GM18498 (cell line): ENCODE data around the gene SNX11.

Experiments
- ATAC-seq: cut with Tn5 transposase; IDR thresholded peaks from one replicate; pipeline ENCODE4 v1.9.1; 2021; ENCODE audit warnings: mild to moderate bottlenecking, moderate library complexity; ENCODE audit not compliant: unreplicated experiment

SNX11 gene

GRCh38 chr17:48131216-48131824 lies 23.8 kb downstream of the SNX11 start:
- ATAC-seq = no peak

DNA sequence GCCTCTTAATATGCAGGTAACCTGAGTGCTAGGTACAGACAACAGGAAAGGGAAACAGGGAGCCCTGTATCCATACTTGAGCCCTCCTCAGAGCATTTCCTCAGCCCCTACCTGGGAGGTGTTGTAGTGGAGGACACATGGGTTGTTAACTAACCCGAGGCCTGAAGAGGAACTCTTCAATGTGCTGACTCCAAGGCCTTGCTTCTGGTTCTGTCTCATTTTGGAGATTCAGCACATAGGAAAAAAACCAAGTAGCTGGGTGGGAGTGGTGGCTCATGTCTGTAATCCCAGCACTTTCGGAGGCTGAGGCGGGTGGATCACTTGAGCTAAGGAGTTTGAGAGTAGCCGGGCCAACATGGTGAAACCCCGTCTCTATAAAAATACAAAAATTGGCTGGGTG lies 24.8 kb downstream of the SNX11 start:
- no peak for ATAC-seq

GRCh38 chr17:48134912-48135480 lies 27.4 kb downstream of the SNX11 start:
- no peak for ATAC-seq

GRCh38 chr17:48137656-48138055 lies 30.1 kb downstream of the SNX11 start:
- no peak for ATAC-seq

DNA sequence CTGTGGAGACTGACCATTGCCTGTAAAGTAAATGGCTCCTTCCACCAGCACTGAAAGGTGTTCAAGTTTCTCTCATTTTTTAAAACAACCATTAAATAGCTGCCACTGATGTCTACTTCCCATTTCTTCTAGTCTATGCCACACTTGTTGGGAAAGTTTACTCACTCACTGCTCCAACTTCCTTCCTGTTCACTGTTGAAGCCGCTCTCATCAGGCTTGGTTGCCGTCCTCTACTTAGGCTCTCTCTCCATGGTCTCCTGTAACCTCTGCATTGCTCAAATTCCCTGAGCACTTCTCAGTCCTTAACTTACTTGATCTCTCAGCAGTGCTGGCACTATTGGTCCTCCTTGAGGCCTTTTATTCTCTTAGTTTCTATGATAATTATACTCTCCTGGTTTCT lies 32.4 kb downstream of the SNX11 start:
- ATAC-seq = no peak

- no peak for ATAC-seq
Measured at GRCh38 chr17:48143629-48144028, 36.1 kb downstream of the SNX11 start.

DNA sequence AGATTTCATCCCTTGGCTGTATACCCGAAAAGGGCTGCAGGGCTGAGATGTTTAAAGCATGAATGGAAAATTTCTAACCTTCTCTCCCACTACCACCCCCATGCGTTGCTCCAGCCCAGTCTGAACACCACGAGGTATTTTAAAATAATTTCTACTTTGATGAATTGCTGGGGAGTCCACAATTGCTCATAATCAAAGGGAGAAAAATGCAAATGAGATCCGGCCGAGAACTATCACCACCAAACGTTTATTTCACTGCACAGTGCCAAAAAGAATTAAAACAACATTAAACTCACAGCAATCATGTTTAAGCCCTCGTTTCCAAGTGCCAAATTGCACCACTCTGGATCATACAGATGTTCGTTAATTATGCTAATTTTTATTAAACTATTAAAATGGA lies 36.7 kb downstream of the SNX11 start:
- ATAC-seq = no peak

DNA sequence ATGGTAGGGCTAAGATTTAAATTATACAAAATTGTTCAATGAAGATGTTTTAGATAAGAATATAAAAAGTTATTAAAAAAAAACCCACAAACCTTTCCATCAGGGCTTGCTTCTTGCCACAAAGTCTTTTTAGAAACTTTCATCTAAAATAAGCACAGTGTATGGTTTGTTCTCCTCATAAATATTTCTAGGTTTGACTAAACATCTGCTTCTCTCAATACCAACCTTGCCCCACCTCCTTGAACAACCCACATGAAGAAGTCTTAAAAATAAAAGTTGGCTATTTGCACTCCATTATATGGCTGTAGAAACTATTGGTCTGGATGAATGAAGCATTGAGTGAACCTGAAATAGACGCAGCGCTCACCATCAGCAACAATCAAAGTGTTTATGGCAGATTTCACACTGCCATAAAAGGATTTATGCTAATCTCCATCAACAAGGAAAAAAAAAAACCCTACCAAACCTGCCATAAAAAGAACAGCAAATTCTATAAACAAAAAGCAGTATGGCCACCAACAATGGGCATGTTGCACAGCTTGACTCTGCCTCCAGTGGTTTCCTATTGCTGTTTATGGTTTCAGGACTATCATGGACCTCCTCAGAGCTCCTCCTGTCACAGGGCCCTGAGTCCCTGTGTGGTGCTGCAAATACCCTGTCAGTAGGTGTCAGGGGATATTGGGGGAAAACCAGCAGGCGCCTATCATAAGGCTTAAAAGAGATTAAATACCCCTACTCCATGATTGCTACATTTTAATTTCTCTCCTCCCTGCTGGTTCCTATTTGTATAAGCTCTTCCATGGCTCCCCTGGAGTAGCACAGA lies 37.6 kb downstream of the SNX11 start:
- ATAC-seq = no peak

- ATAC-seq = no peak
Measured at GRCh38 chr17:48148029-48148770, 40.6 kb downstream of the SNX11 start.

GRCh38 chr17:48148854-48149786 lies 41.6 kb downstream of the SNX11 start:
- ATAC-seq = no peak

GRCh38 chr17:48149787-48150463 lies 42.4 kb downstream of the SNX11 start:
- ATAC-seq = no peak

DNA sequence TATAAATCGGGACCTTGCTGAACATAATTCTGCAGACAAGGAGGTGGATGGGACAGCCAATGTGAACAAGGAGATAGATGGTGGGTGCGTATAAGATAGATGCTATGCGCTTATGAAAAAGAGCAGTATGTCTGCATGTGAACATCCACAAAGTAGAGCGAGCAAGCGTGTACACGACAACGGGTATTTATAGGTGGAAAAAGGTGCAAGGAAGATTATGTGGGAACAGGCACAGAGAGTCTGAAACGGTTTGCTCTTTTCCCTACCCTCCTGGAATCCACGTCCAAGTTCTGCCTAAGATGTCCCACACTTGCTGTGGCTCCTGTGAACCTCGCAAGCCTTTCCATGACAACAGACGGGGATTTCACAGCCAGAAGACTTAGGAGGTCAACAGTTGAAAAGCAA lies 43.0 kb downstream of the SNX11 start:
- ATAC-seq = no peak

DNA sequence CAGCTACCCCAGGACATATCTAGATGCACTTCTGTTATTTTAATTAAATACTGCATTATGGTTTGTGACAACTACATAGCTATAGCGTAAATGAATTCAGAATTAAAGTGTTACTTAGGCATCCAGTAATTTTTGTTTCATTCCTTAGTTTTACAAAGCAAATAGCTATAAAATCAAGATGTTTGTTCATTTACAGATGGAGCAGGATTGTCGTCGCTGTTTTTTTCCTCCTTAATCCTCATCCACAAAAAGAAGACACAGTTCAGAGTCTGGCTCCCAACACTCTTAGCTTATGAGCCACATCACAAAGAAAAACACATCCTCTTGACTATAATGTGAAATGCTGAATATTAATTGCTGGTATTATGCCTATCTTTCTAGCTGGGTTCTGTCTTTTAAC lies 43.7 kb downstream of the SNX11 start:
- no peak for ATAC-seq

DNA sequence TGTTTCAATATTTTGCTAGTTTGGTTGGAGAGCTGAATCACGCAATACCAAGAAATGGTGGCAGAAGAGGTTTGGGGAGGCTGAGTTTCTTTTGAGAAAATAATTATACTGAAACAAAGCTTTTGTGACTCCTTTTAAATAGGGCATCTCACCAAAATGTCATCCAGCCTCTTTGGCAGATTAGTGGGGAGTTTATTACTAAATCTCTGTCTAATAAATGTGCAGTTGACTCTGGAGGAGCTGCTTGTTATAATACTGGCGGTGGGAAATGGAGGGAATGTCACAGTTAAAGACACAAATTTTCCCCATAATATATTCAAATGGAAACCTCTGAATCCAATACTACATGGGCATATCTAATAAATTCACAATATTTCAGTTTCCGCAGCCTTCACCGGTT lies 44.7 kb downstream of the SNX11 start:
- no peak for ATAC-seq

DNA sequence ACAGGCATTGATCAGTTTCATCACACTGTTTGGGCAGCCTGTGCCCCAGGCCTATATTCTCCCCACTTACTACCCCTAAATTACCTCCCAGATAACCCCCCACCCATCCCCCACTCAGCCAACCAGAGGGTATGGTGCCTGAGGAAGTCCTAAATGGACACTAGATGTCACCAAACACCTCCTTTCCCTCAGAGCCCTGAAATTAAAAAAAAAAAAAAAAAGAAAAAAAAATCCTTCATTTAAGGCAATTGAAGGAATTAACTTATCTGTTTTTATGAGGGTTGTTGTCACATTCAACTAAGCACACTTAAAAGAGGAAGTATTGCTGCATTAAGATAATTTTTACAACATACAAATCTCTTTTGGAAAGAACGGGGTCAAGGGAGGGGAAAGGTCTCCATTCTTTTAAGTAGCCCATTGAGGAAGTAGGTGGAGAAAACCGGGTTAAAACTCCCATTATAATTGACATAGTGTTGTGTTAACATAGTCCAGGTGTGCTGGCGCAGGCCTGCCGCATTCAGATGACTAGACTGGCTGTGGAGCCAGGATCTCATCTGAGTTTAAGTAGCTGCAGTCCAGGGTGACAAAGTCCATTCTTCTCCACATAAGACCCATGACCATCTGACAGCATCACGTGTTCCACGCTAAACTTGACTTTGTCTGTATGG lies 46.3 kb downstream of the SNX11 start:
- no peak for ATAC-seq

GRCh38 chr17:48155889-48156611 lies 48.5 kb downstream of the SNX11 start:
- no peak for ATAC-seq

GRCh38 chr17:48159232-48159631 lies 51.7 kb downstream of the SNX11 start:
- ATAC-seq = no peak

DNA sequence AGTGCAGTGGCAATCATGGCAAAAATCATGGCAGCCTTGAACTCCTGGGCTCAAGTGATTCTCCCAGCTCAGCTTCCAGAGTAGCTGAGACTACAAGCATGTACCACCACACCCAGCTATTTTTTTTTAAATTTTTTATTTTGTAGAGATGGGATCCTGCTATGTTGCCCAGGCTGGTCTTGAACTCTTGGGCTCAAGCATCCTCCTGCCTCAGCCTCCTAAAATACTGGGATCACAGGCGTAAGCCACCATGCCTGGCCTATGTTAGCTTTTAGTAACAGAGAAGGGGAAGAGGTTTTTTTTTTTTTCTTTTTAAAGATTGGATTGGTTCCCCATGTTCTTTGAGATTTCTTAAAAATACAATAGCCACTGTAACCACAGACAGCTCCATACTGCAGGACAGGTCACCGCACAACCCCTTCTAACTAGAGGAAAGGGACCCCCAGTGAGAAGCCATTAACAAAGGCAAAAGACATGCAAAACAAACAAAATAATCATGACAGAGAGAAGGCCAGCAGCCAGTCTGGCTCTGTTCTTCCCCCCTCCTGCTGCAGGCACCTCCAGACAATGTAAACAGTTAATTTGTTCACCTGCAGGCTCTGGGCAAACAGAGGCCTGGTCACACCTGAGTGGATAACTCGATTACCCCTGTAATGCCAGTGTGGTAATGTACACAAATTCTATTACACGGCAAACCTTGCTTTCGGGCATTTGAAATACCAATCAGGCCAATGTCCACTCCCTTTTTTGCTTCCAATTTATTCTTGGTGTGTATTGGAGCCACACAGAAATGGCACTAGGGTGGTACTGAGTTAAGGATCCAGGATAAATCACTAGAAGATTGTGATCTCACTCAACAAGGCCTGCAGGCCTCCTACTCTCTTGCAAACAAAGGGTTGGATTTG lies 52.9 kb downstream of the SNX11 start:
- no peak for ATAC-seq
